Duodenal mucosa (tissue), 2 donors: ENCODE measurements around the gene HOXD9.

ENCODE experiments used
- H3K27ac ChIP-seq: one replicate; pipeline ENCODE4 v1.7.0; 2013; ENCODE audit warnings: low read depth, low read length
- H3K27me3 ChIP-seq, 2 donors: one replicate each; pipeline ENCODE4 v1.7.0; 2013; ENCODE audit warnings: low read length in 2 of 2, control low read depth in 1 of 2; ENCODE audit not compliant: insufficient read depth in 2 of 2, control insufficient read depth in 1 of 2
- H3K36me3 ChIP-seq, 2 donors: one replicate each; pipeline ENCODE4 v1.7.0; 2013; ENCODE audit warnings: low read length in 2 of 2, control low read depth in 1 of 2; ENCODE audit not compliant: insufficient read depth in 2 of 2, control insufficient read depth in 1 of 2
- H3K4me1 ChIP-seq, 2 donors: one replicate each; pipeline ENCODE4 v1.7.0; 2013; ENCODE audit warnings: low read length in 2 of 2, control low read depth in 1 of 2; ENCODE audit not compliant: insufficient read depth in 2 of 2, control insufficient read depth in 1 of 2
- H3K4me3 ChIP-seq, 2 donors: one replicate each; pipeline ENCODE4 v1.7.0; 2013; ENCODE audit warnings: low read length in 2 of 2, low read depth in 1 of 2
- H3K9ac ChIP-seq, 2 donors: one replicate each; pipeline ENCODE4 v1.7.0; 2013; ENCODE audit warnings: low read length in 2 of 2, low read depth in 1 of 2
- H3K9me3 ChIP-seq, 2 donors: one replicate each; pipeline ENCODE4 v1.7.0; 2013; ENCODE audit warnings: low read length in 2 of 2, control low read depth in 1 of 2; ENCODE audit not compliant: control insufficient read depth in 1 of 2

Gene HOXD9

DNA sequence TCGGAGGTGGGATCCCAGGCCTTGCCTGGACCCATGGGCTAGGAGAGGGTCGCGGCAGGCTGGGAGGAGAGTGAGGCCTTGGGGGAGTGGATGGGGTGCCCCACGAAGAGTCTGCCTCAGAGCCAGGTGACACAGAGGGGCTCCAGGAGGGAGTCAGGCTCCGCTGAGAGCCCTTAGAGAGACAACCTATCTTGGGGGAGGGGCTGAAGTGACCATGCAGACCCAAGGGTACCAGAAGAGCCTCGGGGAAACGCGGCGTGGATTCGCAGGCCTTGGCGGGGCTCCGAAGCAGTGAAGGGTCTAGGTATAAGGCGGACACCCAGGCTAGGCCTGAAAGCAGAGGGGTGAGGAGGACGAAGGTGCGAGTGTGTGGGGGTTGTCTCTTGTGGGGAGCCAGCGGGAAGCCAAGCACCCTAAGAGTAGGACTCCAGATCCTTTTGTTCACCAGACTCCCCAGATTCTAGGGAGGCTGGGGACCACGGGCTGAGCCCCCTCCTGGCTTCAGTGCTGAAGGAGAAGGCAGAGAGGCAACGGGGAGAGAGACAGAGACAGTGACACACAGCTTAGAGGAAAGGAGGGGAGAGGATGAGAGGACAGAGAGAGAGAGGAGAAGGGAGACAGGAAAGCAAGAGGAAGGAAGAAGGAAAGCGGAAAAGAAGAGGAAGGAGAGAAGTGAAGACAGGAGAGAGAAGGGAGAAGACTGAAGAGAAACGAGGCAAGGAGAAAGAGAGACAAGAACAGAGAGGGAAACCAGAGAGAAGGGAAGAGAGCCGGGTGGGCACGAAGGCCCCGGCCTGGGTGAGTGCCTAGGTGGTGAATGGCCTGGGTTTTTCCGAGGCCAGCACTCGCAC is 16.6 kb upstream of the HOXD9 start:
- H3K36me3 ChIP-seq = no peaks in the 10 kb centered on the region
- H3K27me3 ChIP-seq = peaks cover 84 to 92% of the 10 kb centered on the region in 2 donors
- no peaks in the 10 kb centered on the region for H3K9me3 ChIP-seq
- H3K4me1 ChIP-seq = peaks cover 0 to 5% of the 10 kb centered on the region in 2 donors
- H3K4me3 ChIP-seq = no peak overlapping the region
- H3K27ac ChIP-seq = no peak overlapping the region
- no peak overlapping the region for H3K9ac ChIP-seq

DNA sequence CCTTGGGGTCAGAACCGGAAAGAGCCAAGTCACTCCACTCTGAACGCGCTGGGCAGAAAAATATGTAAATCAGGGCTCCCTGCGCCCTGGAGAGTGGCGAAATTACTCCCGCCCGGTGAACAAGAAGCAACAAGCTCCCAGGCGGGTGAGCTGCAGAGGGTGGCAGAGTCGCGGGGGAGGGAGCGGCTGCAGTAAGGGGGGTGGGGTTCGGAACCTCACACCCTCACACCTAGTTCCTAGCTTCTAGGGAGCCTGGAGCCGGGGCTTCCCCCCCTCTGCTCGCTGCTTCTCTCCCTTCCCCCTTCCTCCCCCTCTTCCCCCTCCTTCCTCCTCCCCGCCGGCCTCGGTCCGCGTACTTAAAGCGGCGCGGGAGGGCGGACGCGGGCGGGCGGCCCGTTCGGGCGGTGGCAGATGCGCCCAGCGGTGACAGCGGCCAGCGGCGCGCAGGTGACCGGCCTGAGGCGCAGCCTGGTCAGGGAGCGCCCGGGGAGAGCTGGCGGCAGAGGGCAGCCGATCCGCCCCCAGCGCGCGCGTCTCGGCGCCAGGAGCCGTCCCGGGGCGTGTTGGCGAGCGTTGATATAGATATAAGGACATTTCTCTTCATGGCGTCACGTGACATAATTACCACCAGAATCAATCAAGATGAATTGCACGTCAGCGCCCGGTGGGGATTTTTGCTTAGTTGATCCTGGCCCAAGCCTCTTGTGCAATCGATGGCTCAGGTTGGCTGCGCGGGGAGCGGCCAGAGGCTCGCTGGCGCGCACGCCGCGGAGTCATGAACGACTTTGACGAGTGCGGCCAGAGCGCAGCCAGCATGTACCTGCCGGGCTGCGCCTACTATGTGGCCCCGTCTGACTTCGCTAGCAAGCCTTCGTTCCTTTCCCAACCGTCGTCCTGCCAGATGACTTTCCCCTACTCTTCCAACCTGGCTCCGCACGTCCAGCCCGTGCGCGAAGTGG is 15.7 kb upstream of the HOXD9 start, which contains the start of gene HOXD11:
Gene HOXD11 (plus strand): TSS at position 700 of the 959 bp plus-strand sequence. CDS start 76 bp downstream, at position 776.
- Histone ChIP-seq H3K27ac (no peak within 1 kb of the TSS), H3K4me1 (peaks cover 0 to 5% of the 10 kb centered on the region in 2 donors), H3K9ac (no peak within 1 kb of the TSS), H3K4me3 (peak within 1 kb of the TSS in 1 of 2 donors; percentile 32), H3K27me3 (peaks cover 84 to 92% of the 10 kb centered on the region in 2 donors), H3K9me3 (no peaks in the 10 kb centered on the region), H3K36me3 (no peaks in the 10 kb centered on the region)

DNA sequence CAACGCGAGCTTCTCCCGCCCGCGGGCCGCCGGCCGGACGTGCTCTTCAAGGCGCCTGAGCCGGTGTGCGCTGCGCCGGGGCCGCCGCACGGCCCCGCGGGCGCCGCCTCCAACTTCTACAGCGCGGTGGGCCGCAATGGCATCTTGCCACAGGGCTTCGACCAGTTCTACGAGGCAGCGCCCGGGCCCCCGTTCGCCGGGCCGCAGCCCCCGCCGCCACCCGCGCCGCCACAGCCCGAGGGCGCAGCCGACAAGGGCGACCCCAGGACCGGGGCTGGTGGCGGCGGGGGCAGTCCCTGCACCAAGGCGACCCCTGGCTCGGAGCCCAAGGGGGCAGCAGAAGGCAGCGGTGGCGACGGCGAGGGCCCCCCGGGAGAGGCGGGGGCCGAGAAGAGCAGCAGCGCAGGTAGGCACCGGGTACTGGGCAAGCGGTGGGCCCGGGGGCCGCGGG is 14.8 kb upstream of the HOXD9 start:
- Histone ChIP-seq H3K9me3 (no peaks in the 10 kb centered on the region), H3K27me3 (peaks cover 86 to 92% of the 10 kb centered on the region in 2 donors), H3K9ac (no peak overlapping the region), H3K27ac (no peak overlapping the region), H3K4me1 (peaks cover 0 to 5% of the 10 kb centered on the region in 2 donors), H3K36me3 (no peaks in the 10 kb centered on the region), H3K4me3 (no peak overlapping the region)

DNA sequence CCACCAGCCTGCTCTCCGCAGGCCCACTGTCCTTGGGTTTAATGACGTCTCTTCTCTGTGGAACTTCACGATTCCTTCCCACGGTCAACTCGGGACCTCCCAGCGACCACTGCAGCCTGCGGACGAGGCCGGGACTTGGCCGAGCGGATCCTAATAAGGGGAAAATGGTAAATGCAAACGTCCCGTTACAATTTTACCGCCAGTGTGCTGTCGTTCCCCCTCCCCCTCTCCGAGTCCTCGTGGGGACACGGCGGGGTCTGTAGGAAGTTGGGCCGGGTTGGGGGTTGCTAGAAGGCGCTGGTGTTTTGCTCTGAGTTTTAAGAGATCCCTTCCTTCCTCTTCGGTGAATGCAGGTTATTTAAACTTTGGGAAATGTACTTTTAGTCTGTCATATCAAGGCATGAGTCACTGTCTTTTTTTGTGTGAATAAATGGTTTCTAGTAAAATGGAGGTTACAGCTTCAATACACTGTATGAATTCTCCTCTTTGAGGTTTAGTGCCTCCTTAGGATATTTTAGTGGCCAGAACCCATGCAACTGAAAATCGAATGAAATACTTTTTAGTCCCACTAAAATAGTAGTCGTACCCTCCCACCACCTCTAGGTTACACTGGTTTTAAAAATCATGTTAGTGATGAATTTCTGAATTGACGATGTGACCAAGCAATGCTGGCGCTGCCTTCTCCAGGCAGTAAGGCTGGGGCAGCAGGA is 13.2 kb upstream of the HOXD9 start:
- Histone ChIP-seq H3K9ac (no peak overlapping the region), H3K9me3 (no peaks in the 10 kb centered on the region), H3K27ac (no peak overlapping the region), H3K27me3 (peaks cover 87 to 92% of the 10 kb centered on the region in 2 donors), H3K4me1 (peaks cover 0 to 5% of the 10 kb centered on the region in 2 donors), H3K36me3 (no peaks in the 10 kb centered on the region), H3K4me3 (no peak overlapping the region)

DNA sequence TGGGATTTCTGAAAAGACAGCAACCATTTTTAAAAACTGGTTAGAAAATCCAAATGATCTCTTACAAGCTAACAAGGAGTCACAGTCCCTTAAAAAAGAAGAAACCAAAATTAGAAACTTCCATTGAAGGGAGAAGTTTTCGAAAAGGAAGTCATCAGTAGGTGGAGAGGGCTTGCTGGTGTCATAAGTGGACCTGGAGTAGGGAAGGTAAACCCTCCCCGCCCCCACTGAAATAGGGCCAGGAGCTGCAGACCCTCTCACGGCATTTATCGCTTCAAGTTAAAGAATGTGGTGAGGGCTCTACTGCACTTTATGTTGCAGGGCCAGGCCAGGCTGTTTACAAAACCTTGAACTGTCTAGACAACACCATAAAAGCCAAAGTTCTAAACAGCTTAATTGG is 12.6 kb upstream of the HOXD9 start:
- Histone ChIP-seq H3K9me3 (no peaks in the 10 kb centered on the region), H3K36me3 (no peaks in the 10 kb centered on the region), H3K4me1 (peaks cover 0 to 5% of the 10 kb centered on the region in 2 donors), H3K4me3 (no peak overlapping the region), H3K27ac (no peak overlapping the region), H3K9ac (no peak overlapping the region), H3K27me3 (peaks cover 87 to 92% of the 10 kb centered on the region in 2 donors)

DNA sequence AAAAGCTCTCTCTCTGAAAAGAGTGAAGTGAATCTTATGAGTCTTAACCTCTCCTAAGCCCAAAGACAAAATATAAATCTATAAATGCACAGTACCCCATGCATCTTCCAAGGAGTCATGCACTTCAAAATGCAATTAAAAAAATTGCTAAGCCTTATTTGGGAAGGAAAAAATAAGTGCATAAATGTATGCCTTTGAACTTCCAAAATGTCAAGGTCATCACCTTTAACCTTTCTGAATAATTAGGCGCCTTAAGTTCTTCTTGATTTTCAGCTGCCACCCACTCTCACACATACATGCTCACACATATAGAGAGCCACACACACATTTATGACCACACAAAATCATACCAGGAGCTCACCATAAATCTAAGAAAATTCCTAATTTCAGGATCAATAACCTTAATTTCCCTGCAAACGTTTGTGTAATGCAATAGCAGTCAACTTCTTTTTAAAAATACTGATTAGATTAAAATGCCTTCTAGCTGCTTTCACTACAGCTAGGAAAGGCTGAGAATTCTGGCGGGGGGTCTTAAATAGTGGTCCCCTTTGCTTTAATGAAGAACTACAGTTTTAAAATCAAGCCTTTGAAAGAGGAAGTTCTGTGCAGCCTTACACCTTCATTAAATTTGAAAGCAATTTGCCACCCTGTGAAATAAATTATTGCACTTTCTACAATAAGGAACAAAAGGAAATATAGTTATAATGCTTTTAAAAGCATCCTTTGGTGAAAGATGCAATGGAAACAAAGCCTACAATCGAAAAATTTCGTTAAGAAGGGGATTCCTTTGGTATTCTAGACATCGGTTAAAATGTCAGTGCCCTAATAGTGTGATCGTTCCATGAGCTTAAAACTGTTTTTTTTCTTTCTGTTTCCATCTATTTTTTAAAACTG is 11.9 kb upstream of the HOXD9 start:
- Histone ChIP-seq H3K27ac (no peak overlapping the region), H3K9me3 (no peaks in the 10 kb centered on the region), H3K36me3 (no peaks in the 10 kb centered on the region), H3K4me1 (peaks cover 0 to 5% of the 10 kb centered on the region in 2 donors), H3K4me3 (no peak overlapping the region), H3K27me3 (peaks cover 85 to 92% of the 10 kb centered on the region in 2 donors), H3K9ac (no peak overlapping the region)

DNA sequence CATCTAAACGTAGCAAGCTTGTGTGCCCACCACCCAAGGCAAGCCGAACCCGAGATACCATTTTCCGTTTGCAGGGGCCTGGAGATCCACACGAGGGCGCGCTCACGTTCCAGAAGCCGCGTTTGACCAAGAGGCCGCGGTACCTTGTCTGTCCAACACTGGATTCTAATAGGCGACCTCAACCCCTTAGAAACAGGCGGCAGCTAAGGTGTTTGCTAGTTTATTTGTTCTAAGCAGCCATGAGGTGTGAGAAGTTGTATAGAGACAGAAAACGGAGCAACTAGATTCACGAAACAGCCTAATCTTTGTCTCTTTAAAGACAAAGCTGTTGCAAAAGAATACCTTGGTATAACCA is 11.2 kb upstream of the HOXD9 start:
- Histone ChIP-seq H3K27me3 (peaks cover 84 to 92% of the 10 kb centered on the region in 2 donors), H3K9ac (no peak overlapping the region), H3K4me1 (peaks cover 0 to 5% of the 10 kb centered on the region in 2 donors), H3K27ac (no peak overlapping the region), H3K36me3 (no peaks in the 10 kb centered on the region), H3K9me3 (no peaks in the 10 kb centered on the region), H3K4me3 (no peak overlapping the region)

DNA sequence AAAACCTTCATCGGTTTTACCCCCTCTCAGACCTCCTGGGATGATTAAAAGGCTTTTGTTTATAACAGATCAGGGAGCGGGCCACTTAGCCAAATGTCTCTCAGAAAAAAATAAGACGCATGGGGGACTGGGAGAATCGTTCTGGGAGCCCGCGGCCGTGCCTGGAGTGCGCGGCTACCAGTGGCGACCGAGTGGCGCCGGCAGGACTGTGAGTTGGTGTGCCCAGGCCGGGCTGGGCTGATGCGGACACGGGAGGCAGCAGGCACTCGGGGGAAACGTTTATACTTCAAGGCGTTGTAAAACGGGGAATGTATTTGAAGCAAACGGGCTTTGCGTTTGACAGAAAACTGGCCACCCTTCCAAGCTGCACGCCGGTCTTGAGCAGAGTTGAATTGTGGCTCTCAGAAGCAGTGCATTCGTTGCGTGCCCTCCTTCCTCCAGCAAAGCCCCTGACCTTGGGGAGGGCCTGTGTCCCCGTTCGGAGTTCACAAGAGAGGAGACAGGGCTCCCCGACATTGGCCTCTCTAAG is 10.6 kb upstream of the HOXD9 start:
- H3K9ac ChIP-seq = no peak overlapping the region
- no peaks in the 10 kb centered on the region for H3K36me3 ChIP-seq
- peak overlapping the region; percentile 10 for H3K27ac ChIP-seq
- H3K27me3 ChIP-seq = peaks cover 87 to 93% of the 10 kb centered on the region in 2 donors
- H3K4me1 ChIP-seq = peaks cover 0 to 4% of the 10 kb centered on the region in 2 donors
- H3K9me3 ChIP-seq = no peaks in the 10 kb centered on the region
- no peak overlapping the region for H3K4me3 ChIP-seq
